HG02798 (cell line): ENCODE measurements around the gene ADGRA3.

Experiments
- ATAC-seq: cut with Tn5 transposase; IDR thresholded peaks from one replicate; pipeline ENCODE4 v1.9.1; 2021; ENCODE audit warnings: mild to moderate bottlenecking; ENCODE audit not compliant: unreplicated experiment, poor library complexity

Gene ADGRA3

DNA sequence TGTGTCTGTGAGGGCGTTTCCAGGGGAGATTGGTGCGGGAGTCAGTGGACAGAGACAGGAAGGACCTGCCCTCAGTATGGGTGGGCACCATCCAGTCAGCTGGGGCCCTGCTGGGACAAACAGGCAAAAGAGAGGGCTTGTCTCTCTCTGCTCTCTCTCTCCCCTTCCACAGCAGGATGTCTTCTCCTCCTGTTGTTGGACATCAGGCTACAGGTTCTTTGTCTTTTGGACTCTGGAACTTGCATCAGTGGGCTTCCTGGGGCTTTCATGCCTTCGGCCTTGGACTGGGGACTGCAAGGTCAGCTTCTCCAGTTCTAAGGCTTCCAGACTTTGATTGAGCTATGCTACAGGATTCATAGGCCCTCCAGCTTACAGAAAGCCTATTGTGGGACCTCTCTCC lies 59.6 kb downstream of the ADGRA3 start:
- ATAC-seq = no peak

DNA sequence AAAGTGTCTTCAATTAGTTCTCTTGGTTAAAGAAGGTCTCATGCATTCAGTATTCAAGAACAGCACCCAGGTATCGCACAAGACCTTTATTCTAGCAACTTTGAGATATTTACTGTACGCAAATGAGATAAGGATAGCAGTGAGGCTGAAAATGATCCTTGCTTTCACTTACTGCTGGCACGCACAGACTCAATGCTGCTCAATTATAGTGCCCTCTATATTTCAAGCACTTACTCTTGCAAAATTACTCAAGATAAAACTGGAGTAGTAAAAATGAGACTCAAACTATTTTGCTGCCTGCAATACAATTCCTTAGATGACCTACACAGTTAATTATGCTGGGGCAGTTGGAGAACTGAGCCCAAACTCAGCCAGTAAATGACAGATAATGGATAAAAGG lies 60.9 kb downstream of the ADGRA3 start:
- no peak for ATAC-seq

DNA sequence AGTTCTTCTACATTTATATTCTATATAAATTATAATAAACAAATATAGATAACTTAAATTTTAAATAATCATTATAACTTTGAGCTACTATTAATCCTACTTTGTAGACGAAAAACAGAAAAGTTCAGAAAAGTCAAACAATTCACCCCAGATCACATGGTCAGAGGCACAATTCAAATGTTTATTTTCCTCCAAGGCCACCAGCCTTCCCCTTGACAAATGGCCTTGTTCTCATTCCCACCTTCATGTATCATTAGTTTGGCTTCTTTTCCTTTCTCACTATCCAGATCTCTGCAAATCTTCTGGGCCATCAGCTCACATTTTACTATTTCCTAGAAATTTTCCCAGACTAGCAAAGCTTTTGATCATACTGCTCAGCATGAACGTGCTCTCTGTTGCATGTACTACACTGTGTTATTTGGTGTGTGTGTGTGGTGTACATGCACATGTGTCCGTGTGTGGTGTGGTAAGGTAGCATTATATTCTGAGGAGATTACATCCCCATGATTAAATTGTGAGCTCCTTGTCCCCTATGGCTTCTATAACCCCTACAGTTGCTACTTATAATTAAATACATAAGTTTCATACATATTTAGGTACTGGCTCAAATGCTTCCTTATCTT lies 61.5 kb downstream of the ADGRA3 start:
- ATAC-seq = no peak

DNA sequence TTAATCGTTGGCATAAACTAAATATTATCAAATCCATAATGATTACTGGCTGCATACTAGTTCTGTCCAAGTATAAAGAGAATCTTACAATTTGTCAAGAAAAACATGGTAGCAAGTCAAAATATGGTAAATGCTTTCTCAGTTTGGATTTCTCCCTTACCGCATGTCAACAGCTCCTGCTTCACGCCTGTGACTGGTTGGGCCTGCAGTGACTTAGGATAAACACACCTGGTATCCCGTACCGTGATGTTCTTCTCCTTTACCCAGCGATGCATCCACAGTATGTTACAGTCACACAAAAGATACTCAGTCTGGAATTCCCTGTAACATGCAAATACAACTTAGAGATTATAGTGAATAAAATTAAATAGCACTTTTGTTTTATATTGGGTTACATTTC lies 71.1 kb downstream of the ADGRA3 start:
- ATAC-seq = no peak

DNA sequence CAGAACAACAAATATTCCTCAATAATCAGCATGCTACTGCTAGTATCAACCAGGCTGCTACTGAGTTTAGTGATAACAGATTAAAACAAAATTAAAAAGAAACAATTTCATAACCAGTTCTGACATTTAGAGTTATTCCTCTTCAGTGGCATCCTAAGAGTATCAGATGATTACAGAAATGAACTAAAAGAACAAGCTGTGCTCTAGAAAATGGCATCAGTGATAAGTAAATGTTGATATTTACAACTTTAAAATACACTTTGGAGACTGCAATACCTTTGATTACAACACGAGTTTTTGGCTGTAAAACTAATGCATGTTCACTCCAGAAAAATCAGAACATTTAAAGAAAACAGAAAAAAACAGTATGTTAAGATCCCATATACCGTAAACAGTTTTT lies 72.9 kb downstream of the ADGRA3 start:
- ATAC-seq = no peak

DNA sequence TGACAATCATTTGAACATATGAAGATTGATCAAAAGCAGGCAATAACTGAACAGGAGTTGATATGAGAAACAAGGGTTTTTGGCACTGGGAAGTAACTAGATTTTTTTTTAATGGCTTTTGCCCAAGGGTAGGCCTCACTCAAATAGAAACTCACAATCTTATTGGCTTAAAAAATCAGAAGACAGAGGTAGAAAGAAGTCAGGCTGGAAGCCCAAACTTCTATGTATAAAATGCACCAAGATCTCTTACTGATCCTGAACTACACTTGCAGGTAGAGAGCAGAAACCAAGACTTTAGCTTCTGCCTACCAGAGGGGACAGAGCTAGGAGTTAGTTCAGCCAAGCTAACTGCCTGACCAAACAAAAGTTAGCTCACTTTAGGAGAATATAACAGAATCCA lies 74.9 kb downstream of the ADGRA3 start:
- ATAC-seq = no peak

DNA sequence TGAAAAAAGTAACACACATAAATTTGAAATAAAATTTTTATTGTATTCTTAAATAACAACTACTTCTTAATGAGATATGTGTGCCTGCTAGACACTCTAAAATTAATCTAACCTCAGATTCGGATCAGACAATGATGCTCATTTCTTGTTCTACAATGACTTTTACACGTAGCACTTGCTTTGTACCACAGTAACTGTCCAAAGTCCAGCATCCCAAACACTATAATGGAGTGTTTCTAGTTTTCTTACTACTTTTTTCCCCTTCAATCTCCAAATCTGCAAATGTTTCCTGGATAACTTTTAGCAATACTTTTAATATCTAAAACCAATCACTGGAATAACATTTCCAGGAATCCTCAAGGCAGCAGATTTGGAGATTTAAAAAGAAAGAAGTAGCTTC lies 75.9 kb downstream of the ADGRA3 start:
- ATAC-seq = no peak

DNA sequence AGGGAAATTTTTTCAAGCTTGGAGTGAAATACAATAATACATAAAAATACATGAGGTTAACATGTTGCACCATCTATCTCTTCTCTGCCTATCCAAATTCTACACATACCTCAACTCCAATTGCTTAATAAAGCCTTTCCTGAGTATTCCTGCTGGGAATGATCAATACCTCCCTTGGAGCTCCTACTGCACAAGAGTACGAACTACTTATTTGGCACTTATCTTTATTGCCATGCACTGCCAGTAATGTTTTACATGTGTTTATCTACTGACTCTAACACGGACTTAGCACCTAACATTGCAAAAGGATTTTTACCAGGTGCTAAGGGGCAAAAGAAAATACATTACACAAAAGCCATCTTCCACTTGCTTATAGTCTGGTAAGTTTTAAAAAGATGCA lies 80.2 kb downstream of the ADGRA3 start:
- no peak for ATAC-seq

DNA sequence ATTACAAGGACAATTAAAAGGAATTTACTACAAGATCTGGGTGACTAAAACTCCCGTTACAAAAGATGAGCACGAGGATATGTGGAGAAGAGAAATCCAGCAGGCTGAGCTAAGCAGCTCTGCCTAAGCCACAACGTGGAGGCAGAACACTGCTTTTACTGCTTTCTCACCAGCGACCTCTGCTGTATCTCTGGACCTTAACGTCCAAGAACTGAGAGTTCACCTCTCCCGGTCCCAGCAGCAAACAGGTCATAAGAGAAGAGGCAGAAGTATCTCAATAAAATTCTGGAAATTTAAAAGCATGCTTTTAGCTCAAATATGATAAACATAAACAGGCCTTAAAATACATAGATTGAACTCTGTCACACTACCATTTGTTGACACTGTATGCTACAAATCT lies 81.0 kb downstream of the ADGRA3 start:
- no peak for ATAC-seq

DNA sequence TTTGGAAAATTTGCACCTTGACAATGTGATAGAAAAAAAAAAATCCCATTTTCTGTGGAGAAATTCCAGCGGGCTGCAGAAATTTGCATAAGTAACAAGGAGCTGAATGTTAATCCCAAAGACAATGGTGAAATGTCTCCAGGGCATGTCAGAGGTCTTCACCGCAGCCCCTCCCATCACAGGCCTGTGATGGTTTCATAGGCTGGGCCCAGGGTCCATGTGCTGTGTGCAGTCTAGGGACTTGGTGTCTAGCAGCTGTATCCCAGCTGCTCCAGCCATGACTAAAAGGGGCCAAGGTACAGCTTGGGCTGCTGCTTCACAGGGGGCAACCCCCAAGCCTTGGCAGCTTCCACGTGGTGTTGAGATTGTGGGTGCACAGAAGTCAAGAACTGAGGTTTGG lies 85.2 kb downstream of the ADGRA3 start:
- ATAC-seq = no peak

DNA sequence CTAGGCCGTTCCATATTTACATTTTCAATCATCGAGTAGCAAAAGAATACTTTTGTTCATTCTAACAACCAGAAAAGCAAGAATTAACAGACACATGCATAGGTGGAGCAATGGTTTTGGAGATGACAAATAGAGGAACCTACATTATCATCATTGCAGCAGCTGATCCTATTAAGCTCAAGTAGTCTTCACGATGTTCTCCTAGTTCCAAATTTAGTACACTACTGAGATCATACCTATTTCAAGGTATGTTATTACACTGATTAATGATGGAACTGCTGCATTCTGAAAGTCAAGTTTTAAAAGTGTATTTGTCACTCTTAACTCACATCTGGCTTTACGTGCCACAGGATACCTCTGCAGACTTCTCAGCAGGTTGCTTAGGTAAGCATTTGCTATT lies 87.4 kb downstream of the ADGRA3 start:
- ATAC-seq = no peak

DNA sequence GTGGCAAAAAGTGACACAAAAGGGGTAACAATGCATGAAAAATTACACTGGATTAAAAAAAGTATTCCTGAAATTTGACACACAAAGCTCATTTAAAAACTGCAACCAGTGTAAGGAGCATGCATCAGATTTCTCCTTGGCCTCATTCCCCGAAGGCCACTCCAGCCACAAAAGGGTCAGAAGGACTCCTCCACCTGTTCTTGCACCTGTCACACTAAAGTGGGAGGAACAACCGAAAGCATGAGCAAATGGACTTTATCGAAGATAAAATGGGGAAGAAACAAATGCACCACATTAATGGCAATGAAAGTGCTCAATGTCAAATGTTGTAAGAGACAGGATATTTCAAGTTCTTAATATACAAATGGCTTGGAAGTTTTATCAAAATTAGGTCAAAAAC lies 88.2 kb downstream of the ADGRA3 start:
- no peak for ATAC-seq

DNA sequence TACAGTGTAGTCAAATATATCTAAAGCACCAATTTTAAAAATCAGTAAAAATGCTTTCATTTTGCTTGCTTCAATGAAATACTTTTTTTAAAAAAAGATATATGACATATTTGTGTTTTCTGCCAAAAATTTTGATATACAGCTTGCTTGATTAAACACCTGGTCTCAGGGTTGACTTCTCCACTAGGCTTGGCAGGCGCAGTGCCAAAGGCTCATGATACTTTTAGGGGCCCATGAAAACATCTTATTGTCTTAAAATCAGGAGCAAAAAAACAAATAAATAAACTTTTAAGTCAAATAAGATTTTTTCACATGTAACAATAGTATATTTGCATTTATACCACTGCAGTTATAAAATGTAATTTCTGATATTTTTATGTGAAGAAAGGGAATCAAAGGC lies 95.6 kb downstream of the ADGRA3 start:
- ATAC-seq = no peak

DNA sequence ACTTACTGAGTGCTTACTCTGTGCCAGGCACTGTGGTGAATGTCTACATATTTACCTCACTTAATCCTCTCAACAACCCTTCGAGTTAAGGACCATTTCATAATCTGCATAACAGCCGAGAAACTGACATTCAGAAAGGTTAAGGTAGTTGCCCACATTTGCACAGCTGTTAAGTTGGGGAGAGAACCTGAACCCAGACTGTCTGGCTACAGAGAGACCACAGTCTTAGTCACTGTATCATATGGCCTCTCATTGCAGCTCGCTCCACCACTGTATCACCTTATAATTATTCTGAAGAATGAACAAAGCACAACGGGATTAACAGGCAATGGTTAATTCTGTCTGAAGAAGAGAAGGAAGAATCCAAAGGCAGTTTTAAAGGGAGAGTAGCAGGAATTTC lies 98.5 kb downstream of the ADGRA3 start:
- no peak for ATAC-seq

DNA sequence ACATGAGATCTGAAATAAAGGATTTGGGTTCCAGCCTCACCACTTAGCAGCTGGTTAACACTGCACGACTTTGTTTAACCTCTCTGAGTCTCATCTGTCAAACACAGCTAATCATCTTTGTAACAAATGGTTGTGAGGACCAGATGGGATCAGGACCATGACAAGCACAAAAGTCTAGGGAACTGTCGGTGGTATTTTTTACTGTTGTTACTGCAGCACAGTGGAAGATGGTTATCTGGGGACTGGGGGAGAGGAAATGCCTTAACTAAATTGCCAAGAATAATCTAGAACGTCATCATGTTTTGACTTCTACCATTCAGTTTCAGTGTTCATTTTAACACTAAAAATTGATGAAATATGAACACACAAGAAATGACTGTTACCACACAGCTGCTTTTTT lies 99.5 kb downstream of the ADGRA3 start:
- no peak for ATAC-seq

DNA sequence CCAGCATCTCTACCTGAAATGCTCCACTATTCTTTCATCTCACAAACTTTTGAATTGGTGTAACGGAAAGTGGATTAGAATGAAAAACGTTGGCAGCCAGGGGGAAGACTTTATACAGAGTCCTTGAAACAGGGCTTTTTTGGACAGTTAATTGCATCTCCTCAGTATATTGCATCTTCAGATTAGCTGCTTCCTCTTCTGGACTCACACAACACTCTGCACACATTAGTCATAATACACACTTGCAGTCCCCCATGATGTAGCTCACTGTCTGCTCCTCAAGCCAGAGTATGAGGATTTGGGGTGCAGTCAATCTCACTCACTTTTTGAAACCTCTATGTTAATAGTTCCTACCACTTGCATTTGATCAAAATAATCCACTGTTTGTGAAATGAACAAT lies 101.0 kb downstream of the ADGRA3 start:
- no peak for ATAC-seq

DNA sequence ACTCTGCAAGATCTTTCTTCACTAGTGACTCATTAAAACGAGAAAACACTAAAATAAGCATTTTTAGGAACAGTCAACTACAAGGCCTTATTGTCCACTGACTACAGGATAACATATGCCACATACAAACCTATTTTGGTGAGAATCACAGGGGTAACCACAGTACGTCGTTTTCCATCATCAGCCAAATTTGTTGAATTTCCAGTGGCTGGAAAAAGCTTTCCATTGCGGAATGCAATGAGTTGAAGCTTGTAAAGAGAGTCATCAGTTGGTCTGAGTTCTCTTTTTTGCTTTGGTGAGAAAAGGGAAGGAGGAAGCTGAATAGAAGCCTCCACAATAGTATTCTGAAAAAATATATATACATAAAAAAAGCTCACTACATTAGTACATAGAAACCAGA lies 102.4 kb downstream of the ADGRA3 start:
- no peak for ATAC-seq

DNA sequence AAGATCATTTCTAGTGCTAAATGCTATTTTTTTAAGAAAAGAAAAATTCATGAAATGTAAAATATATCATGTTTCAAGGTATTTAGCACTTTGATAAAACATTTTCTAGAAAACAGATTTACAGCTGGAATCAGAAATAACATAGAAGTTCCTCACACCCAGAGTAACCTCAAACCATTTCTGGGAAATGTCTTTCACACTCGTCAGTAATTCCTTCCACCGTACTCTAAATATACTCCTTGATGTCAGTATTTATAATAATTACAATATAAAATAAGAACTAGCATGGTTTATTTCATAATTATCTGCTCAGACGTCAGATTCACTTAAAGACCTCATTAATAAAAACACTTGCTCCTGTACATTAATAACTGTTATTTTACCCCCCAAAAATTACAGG lies 103.9 kb downstream of the ADGRA3 start:
- no peak for ATAC-seq

DNA sequence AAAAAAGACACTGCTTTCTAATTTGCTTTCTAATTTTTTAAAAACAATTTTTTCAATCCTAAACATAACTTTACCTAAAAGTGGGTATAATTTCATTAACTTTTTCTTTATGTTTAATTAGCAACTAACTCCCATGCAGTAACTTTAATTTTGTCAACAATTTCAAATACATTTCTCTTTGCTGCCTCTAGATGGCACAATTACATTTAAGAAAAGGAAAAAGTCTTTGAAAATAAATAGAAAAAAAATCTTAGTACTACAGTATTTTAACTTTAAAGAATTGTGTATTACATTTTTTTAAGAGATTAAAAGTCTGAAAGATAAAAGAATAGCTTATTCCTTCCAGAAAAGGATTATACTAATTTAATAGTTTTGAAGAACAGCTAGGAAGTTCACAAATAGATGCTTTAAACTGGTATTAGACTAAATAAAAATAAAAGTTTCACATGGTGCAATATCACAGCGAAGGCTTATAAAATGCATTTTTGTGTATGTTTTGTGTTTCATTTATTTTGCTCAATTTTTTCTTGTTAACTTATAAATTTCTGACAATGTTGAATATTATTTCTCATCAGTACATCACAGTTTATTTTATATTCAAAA lies 105.1 kb downstream of the ADGRA3 start:
- no peak for ATAC-seq

DNA sequence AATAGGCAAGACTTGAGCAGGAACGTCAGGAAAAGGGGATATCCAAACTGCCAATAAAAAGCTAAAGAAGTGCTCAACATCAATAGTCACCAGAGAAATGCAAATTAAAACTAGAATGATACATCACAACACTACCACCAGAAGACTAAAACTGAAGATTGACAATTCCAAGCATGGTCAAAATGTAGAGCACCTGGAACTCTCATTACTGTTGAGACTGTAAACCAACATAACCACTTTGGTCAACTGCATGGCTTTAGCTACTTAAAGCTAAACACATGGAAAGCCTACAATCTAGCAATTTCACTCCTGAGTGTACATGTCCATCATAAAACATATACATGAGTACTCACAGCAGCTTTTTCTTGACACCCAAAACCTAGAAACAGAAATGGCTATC lies 107.4 kb downstream of the ADGRA3 start:
- ATAC-seq = no peak

DNA sequence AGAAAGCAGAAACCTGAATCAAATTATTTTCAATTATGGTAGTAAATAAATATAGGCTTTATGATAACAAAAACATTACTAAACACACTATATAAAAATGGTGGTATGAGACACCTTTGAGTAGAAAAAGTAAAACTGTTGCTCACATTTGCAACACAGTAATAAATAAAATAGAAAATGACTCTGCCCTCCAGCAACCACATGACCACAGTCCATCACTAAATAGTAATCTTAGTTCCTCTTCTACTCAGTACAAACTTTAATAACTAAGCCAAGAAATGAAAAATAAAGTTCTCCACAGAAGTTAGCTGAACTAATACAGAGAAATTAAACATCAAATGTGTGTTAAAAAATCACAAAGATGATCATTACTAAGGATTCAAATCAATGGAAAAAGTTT lies 108.5 kb downstream of the ADGRA3 start:
- ATAC-seq = peak; percentile 63

DNA sequence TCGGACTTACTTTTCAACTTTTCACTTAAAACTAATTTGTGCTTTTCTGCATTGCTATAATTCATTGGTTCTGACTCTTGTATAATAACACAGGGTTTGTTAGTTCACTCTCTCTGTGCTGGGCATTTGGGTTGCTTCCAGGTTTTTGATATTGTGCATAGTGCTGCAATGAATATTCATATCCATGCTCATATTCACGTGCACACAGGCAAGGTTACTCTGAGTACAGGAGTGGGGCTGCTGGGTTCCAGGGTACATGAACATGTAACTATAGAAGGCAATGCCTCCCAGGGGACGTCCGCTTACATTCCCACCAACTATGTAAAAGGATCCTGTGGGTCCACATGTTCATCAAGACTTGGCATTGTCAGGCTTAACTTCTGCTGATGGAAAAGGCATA lies 117.2 kb downstream of the ADGRA3 start:
- ATAC-seq = no peak

DNA sequence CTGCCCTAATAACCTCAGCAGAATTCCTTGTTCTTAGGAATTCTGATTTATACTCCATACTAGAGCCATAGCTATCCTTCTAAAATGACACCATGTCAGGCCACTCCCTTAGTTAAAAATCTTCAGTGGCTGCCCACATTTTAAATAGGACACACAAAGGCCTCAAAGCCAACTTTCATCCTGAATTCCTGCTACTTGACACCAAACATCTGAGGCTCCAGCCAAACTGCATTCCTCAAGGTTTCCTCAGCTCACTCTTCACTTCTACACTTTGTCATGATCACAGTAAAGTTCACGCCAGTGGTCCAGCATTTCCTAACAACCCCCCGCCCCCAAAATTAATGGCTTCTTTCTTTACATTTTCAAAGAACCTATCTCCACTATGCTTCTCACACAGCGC lies 124.3 kb downstream of the ADGRA3 start:
- ATAC-seq = no peak
